HG03439 (cell line): ENCODE measurements around the gene VIM.
"Not testable (repeated sequence)": the region's sequence is repeated elsewhere in the genome, so short reads cannot be mapped to it uniquely, and the experiment has no call there.

Experiments used
- ATAC-seq: cut with Tn5 transposase; IDR thresholded peaks from one replicate; pipeline ENCODE4 v1.9.1; 2021; ENCODE audit warnings: mild to moderate bottlenecking, moderate library complexity; ENCODE audit not compliant: unreplicated experiment

Gene VIM

GRCh38 chr10:17231788-17232187 lies 3.7 kb downstream of the VIM start:
- ATAC-seq, result no peak

- ATAC-seq, result no peak
These were observed 4.4 kb downstream of the VIM start for GRCh38 chr10:17232276-17232960.

- no peak for ATAC-seq
These were observed 5.4 kb downstream of the VIM start for GRCh38 chr10:17233286-17233991.

GRCh38 chr10:17234431-17234945 lies 6.4 kb downstream of the VIM start:
- ATAC-seq, result no peak

- no peak for ATAC-seq
These were observed 7.1 kb downstream of the VIM start for GRCh38 chr10:17235136-17235535.

- no peak for ATAC-seq
These were observed 8.6 kb downstream of the VIM start for GRCh38 chr10:17236468-17237148.

- no peak for ATAC-seq
These were observed 9.1 kb downstream of the VIM start for GRCh38 chr10:17237149-17237527.

GRCh38 chr10:17237915-17238444 lies 9.9 kb downstream of the VIM start:
- ATAC-seq, result no peak

- ATAC-seq, result no peak
These were observed 10.6 kb downstream of the VIM start for GRCh38 chr10:17238445-17239291.

- no peak for ATAC-seq
These were observed 11.5 kb downstream of the VIM start for GRCh38 chr10:17239345-17240085.

GRCh38 chr10:17240096-17240495 lies 12.1 kb downstream of the VIM start:
- no peak for ATAC-seq

- no peak for ATAC-seq
These were observed 12.6 kb downstream of the VIM start for GRCh38 chr10:17240616-17241015.

GRCh38 chr10:17241611-17242333 lies 13.7 kb downstream of the VIM start:
- ATAC-seq, result no peak

- ATAC-seq, result no peak
These were observed 16.8 kb downstream of the VIM start for GRCh38 chr10:17244700-17245365.

- no peak for ATAC-seq
These were observed 19.2 kb downstream of the VIM start for GRCh38 chr10:17247210-17247609.

GRCh38 chr10:17248964-17249363 lies 20.9 kb downstream of the VIM start:
- no peak for ATAC-seq

- no peak for ATAC-seq
These were observed 21.8 kb downstream of the VIM start for GRCh38 chr10:17249820-17250219.

GRCh38 chr10:17250736-17251135 lies 22.7 kb downstream of the VIM start:
- no peak for ATAC-seq

- ATAC-seq, result not testable (repeated sequence)
These were observed 26.6 kb downstream of the VIM start for GRCh38 chr10:17254543-17255050.
